Measurements from ENCODE around the gene ADAMTSL3.

GRCh38 chr15:83747050-83747717 lies 93.3 kb downstream of the ADAMTSL3 start:
- TF ChIP-seq CTCF (IDR thresholded peaks at IDR 0.05; ENCODE audit: insufficient read depth, low read length, poor library complexity, severe bottlenecking), result no peak
- no peak for TF ChIP-seq EZH2phosphoT487 (conservative IDR thresholded peaks at IDR 0.05; ENCODE audit: low read length)

Measured in SU-DHL-6 (cell line).